H1 (cell line): ENCODE data around the gene SARNP. TPM values are rescaled to one million over a fixed set of nuclear protein-coding genes. Genes with fewer than 3 reads are reported as not detected.

Source experiments
- CTCF ChIA-PET: fragments of 300-600 bp; sonication (Branson Sonifier 250); formaldehyde crosslinking; loops from one replicate; lab custom pipeline; 2021; ENCODE audit not compliant: partially characterized antibody; lab: Charles Lee
- POLR2A ChIA-PET: fragments of 300-600 bp; sonication (Branson Sonifier 250); formaldehyde crosslinking; loops from one replicate; lab custom pipeline; 2021; ENCODE audit warnings: inconsistent platforms; ENCODE audit not compliant: partially characterized antibody; lab: Charles Lee
- DNase-seq, 2 experiments: peaks; one replicate each; pipeline versions ENCODE4 v3.0.0 to v3.0.0-alpha.2; 2010 to 2022; ENCODE audit warnings: low spot score in 2 of 2, low read depth in 1 of 2, mixed read lengths in 1 of 2
- FAIRE-seq: peaks from 2 replicates; lab custom pipeline; 2011; peaks lifted over from hg19 to GRCh38; lab: Jason Lieb, UNC
- H2AFZ ChIP-seq: 2 replicates; pipeline ENCODE4 v1.8.1; 2012; ENCODE audit warnings: low read length, inconsistent platforms
- H2AK5ac ChIP-seq: 2 replicates; pipeline ENCODE4 v1.6.1; 2013; ENCODE audit warnings: low read depth, low read length
- H2BK120ac ChIP-seq: replicated peaks from 2 replicates; pipeline ENCODE3; 2013; ENCODE audit warnings: low read depth, low read length, inconsistent platforms
- H2BK12ac ChIP-seq: 2 replicates; pipeline ENCODE4 v1.6.1; 2013; ENCODE audit warnings: low read depth, low read length
- H2BK15ac ChIP-seq: 2 replicates; pipeline ENCODE4 v1.6.1; 2013; ENCODE audit warnings: low read length
- H2BK20ac ChIP-seq: 2 replicates; pipeline ENCODE4 v1.6.1; 2013; ENCODE audit warnings: low read length
- H2BK5ac ChIP-seq: 2 replicates; pipeline ENCODE4 v1.6.1; 2013; ENCODE audit warnings: low read depth, low read length
- H3K14ac ChIP-seq: 2 replicates; pipeline ENCODE4 v1.6.1; 2013; ENCODE audit warnings: inconsistent platforms; ENCODE audit not compliant: insufficient read length
- H3K18ac ChIP-seq: 2 replicates; pipeline ENCODE4 v1.6.1; 2013; ENCODE audit warnings: low read length; ENCODE audit errors: extremely low read depth
- H3K23ac ChIP-seq: 2 replicates; pipeline ENCODE4 v1.6.1; 2013; ENCODE audit warnings: inconsistent platforms; ENCODE audit not compliant: insufficient read length
- H3K23me2 ChIP-seq: 2 replicates; pipeline ENCODE4 v1.6.1; 2013; ENCODE audit warnings: low read depth, low read length
- H3K27ac ChIP-seq: 2 replicates; pipeline ENCODE4 v1.6.1; 2011; ENCODE audit warnings: low read depth, low read length, inconsistent platforms
- H3K27me3 ChIP-seq, 4 experiments: replicated peaks in 1 of 4; 1 replicate in 1 of 4; 2 replicates in 3 of 4; pipeline versions ENCODE4 v1.6.1 to v1.8.1; 2011 to 2013; ENCODE audit warnings: low read length in 3 of 4, mild to moderate bottlenecking in 3 of 4, inconsistent platforms in 2 of 4, mixed read lengths in 2 of 4, moderate library complexity in 1 of 4; ENCODE audit not compliant: control insufficient read depth in 3 of 4, insufficient read depth in 3 of 4; ENCODE audit errors: extremely low read depth in 1 of 4
- H3K36me3 ChIP-seq, 4 experiments: 2 replicates each; pipeline versions ENCODE4 v1.6.1 to v1.8.1; 2011 to 2013; ENCODE audit warnings: mild to moderate bottlenecking in 4 of 4, low read length in 3 of 4, moderate library complexity in 2 of 4, control low read depth in 1 of 4, inconsistent platforms in 1 of 4; ENCODE audit not compliant: insufficient read depth in 4 of 4, control insufficient read depth in 2 of 4
- H3K4ac ChIP-seq: replicated peaks from 2 replicates; pipeline ENCODE3; 2013; ENCODE audit warnings: low read length, low read depth, mixed read lengths, inconsistent platforms; ENCODE audit not compliant: insufficient read length
- H3K4me1 ChIP-seq, 4 experiments: replicated peaks in 1 of 4; 1 replicate in 1 of 4; 2 replicates in 3 of 4; pipeline versions ENCODE4 v1.6.1 to v1.8.1; 2011 to 2013; ENCODE audit warnings: low read length in 3 of 4, inconsistent platforms in 2 of 4, mixed read lengths in 1 of 4; ENCODE audit not compliant: insufficient read depth in 4 of 4, control insufficient read depth in 3 of 4
- H3K4me2 ChIP-seq, 2 experiments: 2 replicates each; pipeline versions ENCODE4 v1.6.1 to v1.8.1; 2011 to 2013; ENCODE audit warnings: low read depth in 2 of 2, low read length in 2 of 2, control low read depth in 1 of 2, inconsistent platforms in 1 of 2, mild to moderate bottlenecking in 1 of 2; ENCODE audit not compliant: insufficient read depth in 1 of 2
- H3K4me3 ChIP-seq, 4 experiments: fragments of 200-600, 300-600 bp in 1 of 4; sonication (generic), shearing (Covaris generic), sonication (Bioruptor Twin) in 1 of 4; 2 replicates each; pipeline versions ENCODE4 v1.5.1 to v1.8.1; 2011 to 2016; ENCODE audit warnings: low read length in 4 of 4, low read depth in 3 of 4, control low read depth in 2 of 4, inconsistent platforms in 2 of 4, mild to moderate bottlenecking in 2 of 4, mixed read lengths in 1 of 4, moderate library complexity in 1 of 4; ENCODE audit not compliant: insufficient read depth in 2 of 4; ENCODE audit errors: extremely low read depth in 1 of 4
- H3K56ac ChIP-seq: replicated peaks from 2 replicates; pipeline ENCODE3; 2013; ENCODE audit warnings: low read depth, mild to moderate bottlenecking, mixed read lengths, low read length, inconsistent platforms; ENCODE audit not compliant: insufficient read length
- H3K79me1 ChIP-seq: 2 replicates; pipeline ENCODE4 v1.6.1; 2013; ENCODE audit warnings: low read depth, low read length, control low read depth
- H3K79me2 ChIP-seq, 2 experiments: 2 replicates each; pipeline versions ENCODE4 v1.6.1 to v1.8.1; 2012 to 2013; ENCODE audit warnings: low read length in 2 of 2, mild to moderate bottlenecking in 2 of 2, inconsistent platforms in 1 of 2; ENCODE audit not compliant: insufficient read depth in 2 of 2, control insufficient read depth in 1 of 2
- H3K9ac ChIP-seq, 4 experiments: replicated peaks in 1 of 4; 1 replicate in 1 of 4; 2 replicates in 3 of 4; pipeline versions ENCODE4 v1.6.1 to v1.8.1; 2011 to 2013; ENCODE audit warnings: low read depth in 3 of 4, low read length in 3 of 4, control low read depth in 2 of 4, mild to moderate bottlenecking in 2 of 4, moderate library complexity in 2 of 4, inconsistent platforms in 1 of 4; ENCODE audit errors: extremely low read depth in 1 of 4
- H3K9me3 ChIP-seq, 2 experiments: 2 replicates each; pipeline versions ENCODE4 v1.6.1 to v1.8.1; 2012 to 2013; ENCODE audit warnings: mild to moderate bottlenecking in 2 of 2, moderate library complexity in 2 of 2, control low read depth in 1 of 2, inconsistent platforms in 1 of 2, low read depth in 1 of 2, low read length in 1 of 2, mixed read lengths in 1 of 2; ENCODE audit not compliant: insufficient read depth in 2 of 2
- H4K20me1 ChIP-seq, 2 experiments: replicated peaks in 1 of 2; 2 replicates each; pipeline versions ENCODE3 to v1.8.1; 2011 to 2013; ENCODE audit warnings: inconsistent platforms in 2 of 2, low read length in 2 of 2, mild to moderate bottlenecking in 1 of 2; ENCODE audit not compliant: insufficient read depth in 2 of 2, control insufficient read depth in 1 of 2
- H4K5ac ChIP-seq: 2 replicates; pipeline ENCODE4 v1.6.1; 2013; ENCODE audit warnings: low read length, low read depth, mixed read lengths, inconsistent platforms; ENCODE audit not compliant: insufficient read length
- H4K8ac ChIP-seq: 2 replicates; pipeline ENCODE4 v1.8.0; 2013; ENCODE audit warnings: mild to moderate bottlenecking, moderate library complexity, low read length, inconsistent platforms; ENCODE audit not compliant: insufficient read depth; ENCODE audit errors: extremely low read depth
- H4K91ac ChIP-seq: replicated peaks from 2 replicates; pipeline ENCODE3; 2013; ENCODE audit warnings: low read length, mixed read lengths, inconsistent platforms; ENCODE audit not compliant: insufficient read length
- BCL11A ChIP-seq, 2 experiments: IDR thresholded peaks; one replicate each; pipeline ENCODE4 v1.6.1; 2011; ENCODE audit warnings: low read depth in 2 of 2, low read length in 2 of 2, mild to moderate bottlenecking in 2 of 2
- EP300 ChIP-seq, 2 experiments: IDR thresholded peaks; 1 replicate in 1 of 2; 2 replicates in 1 of 2; pipeline ENCODE4 v1.6.1; 2011 to 2012; ENCODE audit warnings: low read depth in 2 of 2, low read length in 2 of 2, mild to moderate bottlenecking in 2 of 2, borderline replicate concordance in 1 of 2, inconsistent platforms in 1 of 2, moderate library complexity in 1 of 2
- NANOG ChIP-seq: IDR thresholded peaks from 2 replicates; pipeline ENCODE4 v1.6.1; 2011; ENCODE audit warnings: low read length, low read depth, mild to moderate bottlenecking, inconsistent platforms; ENCODE audit not compliant: insufficient read depth, poor library complexity, severe bottlenecking
- NRF1 ChIP-seq: IDR thresholded peaks from 2 replicates; pipeline ENCODE4 v1.6.1; 2011; ENCODE audit warnings: mild to moderate bottlenecking, low read depth, low read length, improper control_type of control experiment
- RFX5 ChIP-seq: IDR thresholded peaks from 2 replicates; pipeline ENCODE4 v1.6.1; 2011; ENCODE audit warnings: low read depth, low read length, improper control_type of control experiment, borderline replicate concordance
- SIX5 ChIP-seq: IDR thresholded peaks from 2 replicates; pipeline ENCODE4 v1.6.1; 2011; ENCODE audit warnings: mild to moderate bottlenecking, low read depth, low read length
- SUZ12 ChIP-seq: fragments of 200-600 bp; sonication (generic); IDR thresholded peaks from 2 replicates; pipeline ENCODE4 v1.6.1; 2012; ENCODE audit warnings: mild to moderate bottlenecking, inconsistent platforms, low read length, moderate library complexity, mixed read lengths
- WGBS, 2 experiments: shearing (Covaris generic) in 1 of 2; methylation state at CpG; one replicate each; pipeline versions ENCODE4 v1.1.6 to v1.1.7; 2013 to 2015; ENCODE audit warnings: low lambda C conversion rate in 2 of 2, mixed read lengths in 2 of 2, inconsistent platforms in 1 of 2, low coverage in 1 of 2, missing lambda C conversion rate in 1 of 2; ENCODE audit not compliant: insufficient replicate concordance in 2 of 2, insufficient coverage in 1 of 2, insufficient read length in 1 of 2; ENCODE audit errors: extremely low coverage in 1 of 2, missing lambda C conversion rate in 1 of 2; 5-methylcytosine and 5-hydroxymethylcytosine counted together
- polyA plus RNA-seq, 7 experiments: library from polyadenylated mRNA; depleted of rRNA in 3 of 7; stranded (reverse) in 5 of 7; unstranded in 2 of 7; fragments of >200 nt in 5 of 7; fragments of 200-250 nt in 2 of 7; gene quantifications; 1 replicate in 5 of 7; 2 replicates in 1 of 7; 4 replicates in 1 of 7; pipeline versions ENCODE4 v1.2.1 to v1.2.3, GENCODE V29; 2011 to 2013; ENCODE audit warnings: missing spikeins in 2 of 7, mixed read lengths in 2 of 7
- total RNA-seq: library from RNA; stranded (reverse); fragmentation: NEBNext Ultra II Directional; extraction: Animal tissue kit (Norgen Biotek cat#: 25700); gene quantifications from 2 replicates; pipeline ENCODE4 v1.2.1, GENCODE V29; 2021

The SARNP gene
- total and polyA plus RNA-seq, 2 of the 8 experiments (the other 6 are each of a cell fraction or from before 2014, with no cell fraction given): 114 to 226 TPM

- H3K9ac ChIP-seq: no peak overlapping the region
- POLR2A ChIA-PET: interaction anchor here (0.8 to 46.5 kb wide), 10 partner anchors 9 to 224 kb away, joined by 3 to 809 read pairs (median 4); partner anchors contain the start of genes CD63, GDF11 and ORMDL2
Observed at GRCh38 chr12:55771736-55772135, 45.8 kb downstream of the SARNP start.

More at GRCh38 chr12:55771736-55772135, 45.8 kb downstream of the SARNP start:
- H3K4me1 ChIP-seq: no peaks in the 10 kb centered on the region
- no peaks in the 10 kb centered on the region for H3K27me3 ChIP-seq
- H4K8ac ChIP-seq: no peak overlapping the region
- no peak overlapping the region for H3K23ac ChIP-seq
- H3K4me2 ChIP-seq: no peak overlapping the region
- H3K18ac ChIP-seq: no peak overlapping the region
- no peak overlapping the region for H2BK12ac ChIP-seq
- peaks cover 5 to 7% of the 10 kb centered on the region in 2 experiments for H4K20me1 ChIP-seq
- no peak overlapping the region for H3K56ac ChIP-seq
- DNase-seq: no peak
- no peak for FAIRE-seq
- H4K5ac ChIP-seq: no peak overlapping the region
- no peak overlapping the region for H2BK15ac ChIP-seq
- H3K9me3 ChIP-seq: no peaks in the 10 kb centered on the region
- no peak overlapping the region for H2BK20ac ChIP-seq
- H3K79me2 ChIP-seq: no peaks in the 10 kb centered on the region
- no peak overlapping the region for H4K91ac ChIP-seq
- no peak overlapping the region for H3K27ac ChIP-seq
- no peak overlapping the region for H2BK120ac ChIP-seq
- no peaks in the 10 kb centered on the region; the same call in 1 of the 2 replicates for H3K23me2 ChIP-seq
- no peak overlapping the region for H2AFZ ChIP-seq
- CTCF ChIA-PET: interaction anchor here (0.6 to 4.1 kb wide), 9 partner anchors 9 to 212 kb away, joined by 3 to 25 read pairs (median 8); no protein-coding TSS in a partner anchor
- peaks cover 4% of the 10 kb centered on the region for H3K79me1 ChIP-seq
- no peak overlapping the region for H3K4ac ChIP-seq
- no peak overlapping the region for H3K14ac ChIP-seq
- H3K4me3 ChIP-seq: no peak overlapping the region
- H3K36me3 ChIP-seq: peaks cover 2 to 40% (median 6%) of the 10 kb centered on the region in 4 experiments
- H2BK5ac ChIP-seq: no peak overlapping the region
- WGBS, 2 experiments: 92% methylated on average over 6 of the region's 6 CpGs; no CpG with 5 or more reads in 1 of the 2 experiments
- TF ChIP-seq NANOG: no peak
- TF ChIP-seq RFX5: no peak
- no peak for TF ChIP-seq SIX5
- no peak for TF ChIP-seq EP300 (IDR thresholded peaks at IDR 0.05; ENCODE audit: borderline replicate concordance in 1 of 2, low read depth in 2 of 2, low read length in 2 of 2)
- TF ChIP-seq BCL11A (IDR thresholded peaks at IDR 0.05; ENCODE audit: low read depth in 2 of 2, low read length in 2 of 2): no peak
- TF ChIP-seq SUZ12: no peak
- TF ChIP-seq NRF1: no peak
- TF ChIP-seq, all 59 proteins: peak for 0
- H2AK5ac ChIP-seq: no peak overlapping the region
